NCI-H128 (cell line): ENCODE results near the gene ATG14.
"Not testable (repeated sequence)": the region's sequence is repeated elsewhere in the genome, so short reads cannot be mapped to it uniquely, and the experiment has no call there.

Source experiments
- DNase-seq: peaks from one replicate; lab custom pipeline; 2025; ENCODE audit not compliant: unreplicated experiment; lab: John Stamatoyannopoulos, UW

The ATG14 gene

DNA sequence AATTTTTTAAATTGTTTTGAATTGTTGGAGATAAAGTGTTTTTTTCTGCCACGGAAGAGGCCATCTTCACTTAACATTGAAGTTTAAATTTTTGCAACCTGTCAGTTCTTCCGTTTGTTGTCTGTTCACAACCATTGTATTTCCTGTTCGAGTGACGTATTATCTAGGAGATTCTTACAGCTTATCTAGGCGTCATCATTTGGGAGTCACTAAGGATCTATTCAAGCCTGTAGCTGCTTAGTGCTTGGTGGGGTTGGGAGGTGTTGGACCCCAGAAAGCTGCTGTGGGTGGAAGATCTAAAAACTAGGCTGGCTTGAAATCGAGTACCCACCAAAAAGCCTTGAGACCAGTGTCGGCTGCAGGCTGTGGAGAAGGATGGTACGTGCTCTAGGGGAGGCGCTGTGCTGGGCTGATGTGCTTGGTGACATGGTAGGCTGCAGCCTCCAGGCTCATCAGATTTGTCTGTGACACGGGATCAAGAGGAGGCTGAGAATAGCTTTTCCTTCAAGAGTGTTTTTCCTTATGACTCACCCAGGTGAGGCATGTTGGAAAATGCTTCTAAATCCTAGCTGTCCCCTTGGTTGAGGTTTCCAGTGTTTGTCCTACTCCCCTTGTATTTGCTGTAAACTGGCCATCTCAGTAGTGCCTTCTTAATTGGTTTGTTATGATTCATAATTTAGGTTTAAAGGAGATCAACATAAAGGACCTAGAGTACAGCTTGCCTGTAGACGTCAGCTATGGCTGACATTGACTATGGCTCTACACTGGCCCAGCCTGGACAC, 57.8 kb downstream of the ATG14 start:
- DNase-seq = no peak

DNA sequence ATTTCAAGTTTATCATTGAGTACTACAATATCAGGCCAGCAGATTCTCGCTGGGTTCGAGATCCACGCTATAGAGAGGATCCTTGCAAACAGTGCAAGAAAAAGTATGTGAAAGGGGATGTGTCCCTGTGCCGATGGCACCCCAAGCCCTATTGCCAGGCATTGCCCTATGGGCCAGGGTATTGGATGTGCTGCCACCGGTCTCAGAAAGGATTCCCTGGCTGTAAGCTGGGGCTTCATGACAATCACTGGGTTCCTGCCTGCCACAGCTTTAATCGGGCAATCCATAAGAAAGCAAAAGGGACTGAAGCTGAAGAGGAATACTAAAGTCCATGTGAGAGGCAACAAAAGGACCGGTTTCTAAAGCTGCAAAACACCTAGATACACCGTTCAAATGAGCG, 59.4 kb downstream of the ATG14 start:
- no peak for DNase-seq

DNA sequence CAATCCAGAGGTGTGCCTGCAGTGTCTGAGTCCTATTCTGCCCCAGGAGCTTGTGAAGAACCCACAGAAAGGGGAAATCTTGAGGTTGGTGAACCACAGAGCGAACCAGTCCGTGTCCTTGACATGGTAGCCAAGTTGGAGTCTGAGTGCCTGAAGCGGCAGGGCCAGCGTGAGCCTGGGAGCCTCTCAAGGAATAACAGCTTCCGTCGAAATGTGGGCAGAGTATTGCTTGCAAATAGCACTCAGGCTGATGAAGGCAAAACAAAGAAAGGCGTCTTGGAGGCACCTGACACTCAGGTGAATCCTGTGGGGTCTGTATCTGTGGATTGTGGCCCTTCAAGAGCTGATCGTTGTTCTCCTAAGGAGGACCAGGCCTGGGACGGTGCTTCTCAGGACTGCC, 60.5 kb downstream of the ATG14 start:
- no peak for DNase-seq

DNA sequence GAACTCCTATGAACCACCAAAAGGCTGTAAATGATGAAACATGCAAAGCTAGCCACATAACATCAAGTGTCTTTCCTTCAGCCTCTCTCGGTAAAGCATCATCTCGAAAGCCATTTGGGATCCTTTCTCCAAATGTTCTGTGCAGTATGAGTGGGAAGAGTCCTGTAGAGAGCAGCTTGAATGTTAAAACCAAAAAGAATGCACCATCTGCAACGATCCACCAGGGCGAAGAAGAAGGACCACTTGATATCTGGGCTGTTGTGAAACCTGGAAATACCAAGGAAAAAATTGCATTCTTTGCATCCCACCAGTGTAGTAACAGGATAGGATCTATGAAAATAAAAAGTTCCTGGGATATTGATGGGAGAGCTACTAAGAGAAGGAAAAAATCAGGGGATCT, 61.2 kb downstream of the ATG14 start:
- no peak for DNase-seq

DNA sequence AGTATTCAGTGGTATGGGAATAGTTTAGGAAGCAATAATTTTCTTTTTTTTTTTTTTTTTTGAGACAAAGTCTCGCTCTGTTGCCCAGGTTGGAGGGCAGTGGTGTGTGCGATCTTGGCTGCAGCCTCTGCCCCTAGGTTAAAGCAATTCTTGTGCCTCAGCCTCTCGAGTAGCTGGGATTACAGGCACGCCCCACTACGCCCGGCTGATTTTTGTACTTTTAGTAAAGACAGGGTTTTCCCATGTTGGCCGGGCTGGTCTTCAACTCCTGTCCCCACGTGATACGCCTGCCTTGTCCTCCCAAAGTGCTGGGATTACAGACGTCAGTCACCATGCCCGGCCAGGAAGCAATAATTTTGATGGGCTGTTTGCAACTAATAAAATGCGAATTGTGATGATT, 62.1 kb downstream of the ATG14 start:
- DNase-seq = no peak

DNA sequence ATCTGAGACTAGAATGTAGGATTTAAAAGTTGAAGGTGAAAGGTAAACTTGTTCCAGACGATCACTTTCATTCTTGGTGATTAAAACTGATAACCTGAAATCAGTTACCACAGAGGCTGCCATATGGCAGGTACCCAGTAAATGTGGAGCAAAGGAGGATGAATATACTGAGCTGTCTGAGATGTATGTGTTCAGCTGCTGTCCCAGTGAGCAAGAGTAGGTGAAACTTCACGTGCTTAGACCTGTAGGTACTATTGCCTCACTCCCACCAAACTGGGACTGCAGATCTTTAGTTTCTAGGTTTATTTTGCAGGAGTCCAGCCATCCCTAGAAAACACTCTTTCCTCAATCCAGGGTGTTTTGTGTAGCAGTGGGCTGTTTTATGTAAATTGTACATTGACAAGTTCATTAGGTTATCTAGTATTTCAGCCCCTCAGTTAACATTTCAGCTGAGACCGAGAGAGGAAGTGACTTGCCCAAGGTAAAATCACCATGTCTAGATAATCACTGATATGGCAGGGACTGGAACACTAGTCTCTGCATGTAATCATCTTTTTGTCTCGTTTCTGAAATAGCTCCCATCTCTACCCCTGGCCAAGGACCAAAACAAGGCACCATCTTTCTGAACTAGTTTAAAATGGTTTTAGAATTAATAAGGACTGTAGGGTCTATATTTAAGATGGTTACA, 62.7 kb downstream of the ATG14 start:
- no peak for DNase-seq

DNA sequence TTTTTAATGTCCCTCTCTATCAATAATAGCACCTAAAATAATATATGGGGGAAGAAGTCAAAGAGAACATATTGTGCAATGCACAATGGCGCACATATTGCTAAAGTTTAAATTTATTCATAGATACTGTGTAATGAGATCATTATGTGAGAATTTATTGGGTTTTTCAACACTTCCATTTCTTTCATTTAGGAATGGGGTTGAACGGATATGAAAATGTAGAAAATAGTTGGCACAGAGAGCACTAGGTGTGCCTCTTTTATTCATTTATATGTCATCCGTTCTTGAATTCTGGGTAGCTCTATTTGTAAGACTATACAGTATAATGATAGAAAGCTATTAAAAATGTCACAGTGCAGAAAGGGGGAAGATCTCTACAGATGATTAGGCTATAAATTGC, 63.9 kb downstream of the ATG14 start:
- DNase-seq = no peak

DNA sequence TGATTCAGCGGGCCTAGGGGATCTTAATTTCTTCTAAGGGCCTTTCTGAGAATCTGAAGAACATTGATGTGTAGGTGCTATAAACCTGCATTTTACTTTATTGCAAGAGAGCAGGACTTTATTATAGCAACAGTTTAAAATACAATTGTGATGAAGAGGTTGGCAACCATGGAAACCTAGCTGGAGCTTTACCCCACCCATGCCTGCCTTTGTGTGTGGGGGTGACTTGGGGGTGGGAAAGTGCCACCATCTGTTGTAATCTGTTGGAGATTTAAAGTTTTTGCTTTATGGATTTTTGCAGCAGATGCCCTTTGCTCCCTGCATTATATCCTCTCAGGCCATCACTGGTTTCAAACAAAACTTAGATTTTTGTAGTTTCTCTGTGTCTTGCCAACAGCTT, 64.6 kb downstream of the ATG14 start:
- DNase-seq = no peak

DNA sequence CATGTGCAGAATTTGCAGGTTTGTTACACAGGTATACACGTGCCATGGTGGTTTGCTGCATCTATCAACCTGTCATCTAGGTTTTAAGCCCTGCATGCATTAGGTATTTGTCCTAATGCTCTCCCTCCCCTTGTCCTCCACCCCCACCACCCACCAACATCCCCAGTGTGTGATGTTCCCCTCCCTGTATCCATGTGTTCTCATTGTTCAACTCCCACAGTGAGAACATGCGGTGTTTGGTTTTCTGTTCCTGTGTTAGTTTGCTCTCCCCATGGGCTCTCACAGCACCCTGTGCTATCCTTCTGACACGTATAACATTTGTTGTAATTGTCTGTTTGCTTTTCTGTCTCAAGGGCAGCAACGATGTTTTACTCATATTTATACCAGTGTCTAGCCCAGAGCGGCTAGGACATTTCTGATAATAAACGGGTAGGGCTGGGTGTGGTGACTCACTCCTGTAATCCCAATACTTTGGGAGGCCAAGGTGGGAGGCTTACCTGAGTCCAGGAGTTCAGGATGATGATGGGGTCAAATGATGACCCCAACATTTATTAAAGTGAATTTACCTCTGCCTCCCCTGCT, 67.0 kb downstream of the ATG14 start:
- DNase-seq = not testable (repeated sequence)

DNA sequence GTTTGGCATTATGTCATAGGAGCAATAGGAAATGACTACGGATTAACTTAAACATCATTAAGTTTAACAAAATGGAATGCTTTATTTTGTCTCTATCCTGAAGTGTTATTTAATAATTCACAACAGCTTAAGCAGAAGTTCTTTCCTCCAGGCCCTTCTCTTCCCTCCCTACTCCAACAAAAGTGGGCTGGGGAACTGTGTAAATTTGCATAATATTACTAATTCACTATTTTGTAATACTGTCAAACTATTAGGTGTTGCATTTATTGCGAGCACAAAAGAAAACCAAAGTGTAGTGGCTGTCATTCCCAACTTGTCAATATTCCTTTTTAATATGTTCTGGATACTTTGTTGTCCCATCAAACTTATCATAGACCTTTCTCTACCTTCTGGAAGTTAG, 69.8 kb downstream of the ATG14 start:
- DNase-seq = no peak

DNA sequence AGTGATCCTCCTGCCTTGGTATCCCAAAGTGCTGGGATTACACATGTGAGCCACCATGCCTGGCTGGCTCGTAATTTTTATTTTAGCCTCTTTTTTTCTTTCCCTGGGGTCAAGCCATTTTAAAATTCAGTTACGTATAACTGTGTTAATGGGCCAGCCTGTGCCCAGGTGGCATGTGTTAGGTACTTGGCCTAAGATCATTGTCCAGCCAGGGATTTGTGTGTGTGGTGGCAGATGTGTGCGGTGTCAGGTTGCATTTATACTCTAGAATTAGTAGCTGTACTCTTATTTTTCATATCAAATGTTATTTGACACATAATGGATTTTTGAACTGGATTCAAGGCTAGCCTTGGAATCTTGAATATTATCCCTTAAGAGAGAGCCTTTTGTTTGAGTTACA, 71.1 kb downstream of the ATG14 start:
- DNase-seq = no peak

DNA sequence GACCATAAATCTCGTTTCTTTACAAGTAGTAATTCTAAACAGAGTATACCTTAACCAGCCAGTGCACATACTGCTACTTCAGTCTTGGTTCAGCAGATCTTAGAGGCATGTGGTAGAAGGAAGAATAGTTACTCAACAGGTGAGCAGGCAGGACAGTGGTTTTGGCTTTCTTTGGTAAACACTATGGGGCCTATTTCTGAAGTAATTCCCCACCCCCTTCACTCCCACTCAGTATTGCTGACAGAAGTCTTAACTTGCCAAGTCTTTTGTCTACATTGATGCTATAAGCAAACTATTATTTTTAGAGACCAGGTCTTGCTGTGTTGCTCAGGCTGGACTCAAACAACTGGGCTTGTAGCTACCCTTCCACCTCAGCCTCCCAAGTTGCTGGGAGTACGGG, 71.9 kb downstream of the ATG14 start:
- no peak for DNase-seq

DNA sequence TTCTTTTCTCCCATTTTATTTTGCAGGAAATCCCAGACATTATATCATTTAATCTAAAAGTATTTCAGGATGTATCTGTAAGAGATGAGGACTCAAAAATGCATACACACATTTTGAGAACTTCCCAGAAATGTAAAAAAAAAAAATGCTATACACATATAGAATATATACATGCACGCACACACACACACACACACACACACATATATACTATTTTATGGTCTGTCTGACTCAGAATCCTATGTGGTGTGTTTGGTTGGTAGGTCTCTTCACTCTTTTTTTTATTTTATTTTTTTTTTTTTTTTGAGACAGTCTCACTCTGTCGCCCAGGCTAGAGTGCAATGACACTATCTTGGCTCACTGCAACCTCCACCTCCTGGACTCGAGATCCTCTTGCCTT, 74.9 kb downstream of the ATG14 start:
- DNase-seq = no peak

DNA sequence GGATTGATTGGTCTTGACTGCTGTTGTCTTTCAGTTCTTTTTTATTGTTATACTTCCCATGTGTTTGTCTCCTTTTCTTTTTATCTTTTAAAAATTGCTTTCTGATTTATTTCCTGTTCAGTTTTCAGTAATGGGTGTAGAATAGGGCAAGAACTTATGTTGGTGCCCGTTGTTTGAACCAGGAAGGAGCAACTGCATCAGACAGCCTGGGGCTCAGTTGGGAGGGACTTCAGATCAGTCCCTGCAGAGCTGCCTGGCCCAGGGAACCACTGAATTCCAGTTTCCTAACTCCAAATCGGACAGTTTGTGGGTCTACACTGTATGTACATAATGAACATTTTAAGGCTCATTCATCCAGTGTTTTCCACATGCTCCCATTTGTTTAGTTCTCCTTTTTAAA, 75.5 kb downstream of the ATG14 start:
- no peak for DNase-seq

DNA sequence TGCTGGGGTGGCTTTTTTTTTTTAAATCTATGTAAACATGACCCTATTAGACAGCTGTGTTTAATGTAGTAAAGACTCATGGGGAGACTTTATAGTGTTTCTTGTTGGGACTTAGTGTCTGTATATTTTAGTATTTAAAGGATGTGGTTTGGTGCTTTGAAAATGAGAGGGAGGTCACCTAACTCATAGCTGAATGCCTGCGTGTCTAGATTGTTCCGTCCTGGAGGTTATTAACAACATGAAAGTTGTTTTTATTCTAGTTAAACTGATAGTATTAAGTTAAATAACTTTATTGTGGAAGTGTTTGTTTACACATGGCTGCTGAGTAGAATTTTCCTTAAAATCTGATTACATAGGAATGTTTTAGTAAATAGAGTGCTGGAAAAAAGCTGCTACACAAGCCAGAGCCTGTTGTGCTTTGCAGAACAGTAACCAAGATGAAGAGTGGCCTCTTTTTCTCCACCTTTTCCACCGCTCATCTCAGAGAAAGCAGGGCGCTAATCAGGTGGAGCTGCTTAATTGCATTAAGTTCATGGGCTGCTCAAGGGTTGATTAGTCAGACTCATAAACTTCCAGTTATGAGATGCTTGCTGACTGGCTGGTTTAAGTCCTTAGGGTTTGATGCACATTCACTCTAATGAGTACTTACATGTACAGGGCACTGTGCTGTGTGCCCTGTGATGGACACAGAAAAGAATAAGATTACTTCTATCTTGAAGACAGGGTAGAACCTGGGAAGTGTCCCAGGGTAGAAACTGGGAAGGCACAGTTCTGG, 77.7 kb downstream of the ATG14 start:
- no peak for DNase-seq

DNA sequence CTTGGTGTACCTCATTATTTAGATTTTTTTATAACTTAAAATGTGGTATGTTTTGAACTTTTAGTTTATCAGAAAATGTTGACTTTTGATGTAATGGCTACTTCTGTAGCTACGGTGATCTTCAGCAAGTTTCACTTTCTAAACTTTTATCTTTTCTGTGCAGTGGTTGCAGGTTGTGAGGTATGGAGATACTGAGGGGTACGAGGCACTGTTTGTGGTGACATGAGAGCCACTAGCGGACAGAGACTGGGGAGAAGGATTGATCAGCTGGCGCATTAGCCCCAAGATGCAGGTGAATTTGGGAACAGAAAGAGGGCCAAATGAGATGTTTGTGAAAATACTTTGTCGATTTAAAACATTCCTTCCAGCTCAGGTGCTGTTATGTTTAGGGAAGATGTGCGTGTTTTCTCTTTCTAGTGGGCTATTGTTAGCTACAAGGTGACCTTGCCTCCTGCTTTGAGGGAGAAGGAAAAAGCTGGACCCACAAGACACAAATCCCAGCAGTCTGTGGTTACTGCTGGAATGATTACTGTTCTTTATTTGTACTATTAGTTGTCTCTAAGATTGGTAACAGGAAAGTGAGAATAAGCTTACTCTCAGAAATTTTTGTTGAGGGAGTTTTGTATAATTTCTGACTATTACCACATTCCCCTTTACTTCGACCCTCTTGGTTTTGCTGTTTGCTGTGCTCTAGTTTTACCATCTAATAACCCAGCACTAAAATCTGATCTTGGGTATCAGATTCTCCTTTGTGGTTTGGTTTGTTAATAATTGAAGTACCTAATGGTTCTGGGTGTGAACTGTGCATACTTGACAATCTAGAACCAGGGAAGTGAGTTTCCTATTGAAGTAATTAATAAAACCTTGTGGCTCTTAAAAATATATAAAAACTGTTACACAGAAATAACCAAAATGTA, 78.7 kb downstream of the ATG14 start:
- no peak for DNase-seq

DNA sequence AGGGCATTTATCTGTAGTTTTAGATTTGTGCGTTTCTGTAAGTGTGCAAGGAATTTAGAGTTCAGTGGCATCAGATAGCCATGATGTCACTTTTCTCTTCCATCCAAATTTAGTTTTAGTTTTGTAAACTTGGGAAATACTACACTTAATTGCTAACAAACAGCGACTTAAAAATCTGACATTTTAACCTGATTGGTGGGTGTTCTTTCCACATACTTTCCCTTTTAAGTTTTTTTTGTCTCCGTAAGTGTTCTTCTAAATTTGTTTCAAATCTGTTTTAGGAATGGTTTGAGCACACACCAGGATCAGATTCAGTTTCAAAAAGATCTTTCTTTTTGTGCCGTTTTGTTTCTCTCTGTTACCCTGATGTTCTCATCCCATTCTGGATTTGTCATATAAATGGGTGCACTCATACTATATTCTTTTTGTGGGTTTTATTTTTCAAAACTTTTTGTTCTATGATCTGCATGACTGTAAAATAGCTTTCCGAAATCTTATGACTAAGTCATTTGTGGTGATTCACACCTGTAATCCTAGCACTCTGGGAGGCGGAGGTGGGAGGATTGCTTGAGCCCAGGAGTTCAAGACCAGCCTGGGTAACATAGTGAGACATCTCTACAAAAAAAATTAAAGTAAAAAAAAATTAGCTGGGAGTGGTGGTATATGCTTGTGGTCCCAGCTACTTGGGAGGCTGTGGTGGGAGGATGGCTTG, 81.5 kb downstream of the ATG14 start:
- DNase-seq = no peak

DNA sequence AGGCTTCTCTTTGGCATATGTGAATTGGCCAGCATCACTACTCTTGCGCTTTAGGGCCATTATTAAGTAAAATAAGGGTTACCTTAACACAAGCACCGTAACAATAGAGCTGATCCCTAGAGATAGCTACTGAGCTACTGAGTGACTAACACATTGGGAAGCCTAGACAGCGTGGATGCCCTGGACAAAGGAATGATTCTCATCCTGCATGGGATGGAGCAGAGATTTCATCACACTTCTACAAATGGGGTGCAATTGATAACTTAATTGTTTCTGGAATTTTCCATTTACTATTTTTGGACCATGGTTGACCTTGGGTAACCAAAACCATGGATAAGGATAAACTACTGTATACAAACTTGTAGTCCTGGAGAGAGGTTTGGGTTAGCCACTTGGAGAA, 83.3 kb downstream of the ATG14 start:
- DNase-seq = no peak

DNA sequence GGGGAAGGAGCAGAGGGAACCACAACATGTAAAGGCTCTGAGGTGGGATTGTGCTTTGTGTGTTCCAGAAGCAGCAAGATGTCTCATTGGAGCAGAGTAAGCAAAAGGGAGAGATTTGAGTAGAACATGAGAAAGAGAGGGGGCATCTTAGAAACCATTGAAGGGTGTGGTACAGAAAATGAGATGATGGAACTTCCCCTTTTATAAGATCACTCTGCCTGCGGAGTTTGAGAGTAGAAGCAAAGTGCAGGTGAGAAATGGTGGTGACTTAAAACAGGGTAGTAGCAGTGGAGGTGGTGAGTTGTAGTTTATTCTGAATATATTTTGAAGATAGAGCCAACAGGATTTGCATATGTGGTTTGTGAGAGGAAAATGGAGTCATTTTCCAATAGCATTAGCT, 84.5 kb downstream of the ATG14 start:
- no peak for DNase-seq

DNA sequence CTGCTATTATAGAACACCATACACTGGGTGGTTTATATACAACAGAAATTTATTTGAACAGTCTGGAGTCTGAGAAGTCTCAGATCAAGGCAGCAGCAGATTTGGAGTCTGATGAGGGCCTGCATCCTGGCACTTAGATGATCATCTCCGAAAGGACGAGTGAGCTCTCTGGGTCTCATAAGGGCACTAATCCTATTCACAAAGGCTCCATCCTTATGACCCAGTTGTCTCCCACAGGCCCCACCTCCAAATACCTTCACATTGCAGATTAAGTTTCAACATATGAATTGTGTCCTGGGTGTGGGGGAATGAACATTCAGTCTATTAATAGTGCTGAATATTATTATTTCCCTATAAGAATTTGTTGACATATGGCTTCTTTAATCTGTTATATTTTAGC, 86.8 kb downstream of the ATG14 start:
- DNase-seq = no peak
